GM19023 (cell line): ENCODE data around the gene PSD4.

Experiments used
- ATAC-seq: cut with Tn5 transposase; IDR thresholded peaks from one replicate; pipeline ENCODE4 v1.9.1; 2021; ENCODE audit warnings: mild to moderate bottlenecking, moderate library complexity; ENCODE audit not compliant: unreplicated experiment

The PSD4 gene

GRCh38 chr2:113235347-113236226 lies 61.8 kb downstream of the PSD4 start:
- peak; percentile 78 for ATAC-seq

GRCh38 chr2:113236367-113237159 lies 62.8 kb downstream of the PSD4 start:
- ATAC-seq: no peak

GRCh38 chr2:113237604-113238160 lies 63.9 kb downstream of the PSD4 start:
- ATAC-seq: no peak

- no peak for ATAC-seq
Measured at GRCh38 chr2:113238871-113239839, 65.4 kb downstream of the PSD4 start.

- ATAC-seq: no peak
Measured at GRCh38 chr2:113240150-113240914, 66.6 kb downstream of the PSD4 start.

- no peak for ATAC-seq
Measured at GRCh38 chr2:113240915-113241911, 67.4 kb downstream of the PSD4 start.

GRCh38 chr2:113242327-113242726 lies 68.6 kb downstream of the PSD4 start:
- no peak for ATAC-seq

- ATAC-seq: no peak
Measured at GRCh38 chr2:113245276-113245711, 71.5 kb downstream of the PSD4 start.

GRCh38 chr2:113246606-113247005 lies 72.8 kb downstream of the PSD4 start:
- ATAC-seq: no peak

- ATAC-seq: no peak
Measured at GRCh38 chr2:113248997-113249770, 75.4 kb downstream of the PSD4 start.

- no peak for ATAC-seq
Measured at GRCh38 chr2:113251118-113251517, 77.3 kb downstream of the PSD4 start.

GRCh38 chr2:113252047-113252590 lies 78.3 kb downstream of the PSD4 start:
- no peak for ATAC-seq

GRCh38 chr2:113253453-113253852 lies 79.7 kb downstream of the PSD4 start:
- ATAC-seq: no peak

- no peak for ATAC-seq
Measured at GRCh38 chr2:113255140-113256070, 81.6 kb downstream of the PSD4 start.

- no peak for ATAC-seq
Measured at GRCh38 chr2:113257516-113258264, 83.9 kb downstream of the PSD4 start.
